Calu3 (cell line): ENCODE results near the gene SLC38A9. TPM values are rescaled to one million over a fixed set of nuclear protein-coding genes. Genes with fewer than 3 reads are reported as not detected.

ENCODE experiments used
- BruUV-seq: library from RNA; stranded (reverse); fragments of 400-500 nt; replicated peaks from 2 replicates; lab custom pipeline; 2021; lab: Mats Ljungman, UMichigan
- CTCF ChIA-PET: fragments of 300-600 bp; sonication (Branson Sonifier 250); formaldehyde crosslinking; loops from one replicate; lab custom pipeline; 2022; ENCODE audit warnings: antibody characterized with exemption; lab: Charles Lee
- DNase-seq: peaks from one replicate; pipeline ENCODE4 v3.0.0; 2022
- H3K27ac Mint-ChIP-seq: one replicate; pipeline ENCODE4 v1.8.0; 2022; ENCODE audit warnings: mixed read lengths; ENCODE audit not compliant: unreplicated experiment
- H3K27me3 Mint-ChIP-seq: one replicate; pipeline ENCODE4 v1.8.0; 2022; ENCODE audit warnings: mixed read lengths; ENCODE audit not compliant: unreplicated experiment
- H3K36me3 Mint-ChIP-seq: one replicate; pipeline ENCODE4 v1.8.0; 2022; ENCODE audit warnings: mild to moderate bottlenecking, moderate library complexity, mixed read lengths; ENCODE audit not compliant: insufficient read depth, unreplicated experiment
- H3K4me1 Mint-ChIP-seq: one replicate; pipeline ENCODE4 v1.8.0; 2022; ENCODE audit warnings: mild to moderate bottlenecking, low read depth, mixed read lengths; ENCODE audit not compliant: unreplicated experiment
- H3K4me3 Mint-ChIP-seq: one replicate; pipeline ENCODE4 v1.8.0; 2022; ENCODE audit warnings: mild to moderate bottlenecking, low read depth, moderate library complexity, mixed read lengths; ENCODE audit not compliant: unreplicated experiment
- H3K9me3 Mint-ChIP-seq: one replicate; pipeline ENCODE4 v1.8.0; 2022; ENCODE audit warnings: low read depth, mixed read lengths; ENCODE audit not compliant: unreplicated experiment
- intact Hi-C: fragments of 100-400 bp; cut with micrococcal nuclease; formaldehyde crosslinking; loops from one replicate; pipeline ENCODE4 v1.10.0; 2022; ENCODE audit not compliant: unreplicated experiment
- total RNA-seq: library from RNA; stranded (reverse); gene quantifications from 2 replicates; pipeline ENCODE4 v1.2.3, GENCODE V29; 2022
- TF ChIP-seq, protein P1 (sequence below): fragments of 200-600 bp; IDR thresholded peaks from one replicate; pipeline ENCODE4 v1.8.0; 2022; ENCODE audit warnings: antibody characterized with exemption; ENCODE audit not compliant: unreplicated experiment

The SLC38A9 gene
- total RNA-seq, 1 experiment from 2014 or later, result 30.5 TPM

DNA sequence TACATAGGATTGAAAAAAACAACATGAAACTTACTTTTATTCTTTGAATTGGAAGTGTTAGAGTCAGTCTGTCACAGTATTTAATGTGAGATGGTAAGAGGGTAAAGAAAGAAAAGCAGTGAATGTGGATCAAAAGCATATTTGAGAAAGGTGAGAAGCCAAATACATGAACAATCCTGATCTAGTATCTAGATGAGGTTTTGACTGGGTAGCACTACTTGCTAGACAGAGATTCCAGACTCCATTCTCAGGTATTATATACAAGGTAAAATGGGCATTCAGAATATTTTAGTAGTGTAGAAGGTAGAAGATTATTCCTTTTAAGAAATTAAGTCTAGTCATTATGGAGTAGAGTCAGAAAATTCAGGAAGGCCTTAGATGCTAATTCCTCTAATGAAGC, 62.2 kb downstream of the SLC38A9 start:
- TF ChIP-seq, protein P1, sequence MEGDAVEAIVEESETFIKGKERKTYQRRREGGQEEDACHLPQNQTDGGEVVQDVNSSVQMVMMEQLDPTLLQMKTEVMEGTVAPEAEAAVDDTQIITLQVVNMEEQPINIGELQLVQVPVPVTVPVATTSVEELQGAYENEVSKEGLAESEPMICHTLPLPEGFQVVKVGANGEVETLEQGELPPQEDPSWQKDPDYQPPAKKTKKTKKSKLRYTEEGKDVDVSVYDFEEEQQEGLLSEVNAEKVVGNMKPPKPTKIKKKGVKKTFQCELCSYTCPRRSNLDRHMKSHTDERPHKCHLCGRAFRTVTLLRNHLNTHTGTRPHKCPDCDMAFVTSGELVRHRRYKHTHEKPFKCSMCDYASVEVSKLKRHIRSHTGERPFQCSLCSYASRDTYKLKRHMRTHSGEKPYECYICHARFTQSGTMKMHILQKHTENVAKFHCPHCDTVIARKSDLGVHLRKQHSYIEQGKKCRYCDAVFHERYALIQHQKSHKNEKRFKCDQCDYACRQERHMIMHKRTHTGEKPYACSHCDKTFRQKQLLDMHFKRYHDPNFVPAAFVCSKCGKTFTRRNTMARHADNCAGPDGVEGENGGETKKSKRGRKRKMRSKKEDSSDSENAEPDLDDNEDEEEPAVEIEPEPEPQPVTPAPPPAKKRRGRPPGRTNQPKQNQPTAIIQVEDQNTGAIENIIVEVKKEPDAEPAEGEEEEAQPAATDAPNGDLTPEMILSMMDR, result no peak
- Mint-ChIP-seq H3K4me3 (no peak overlapping the region), H3K27ac (no peak overlapping the region), H3K4me1 (no peaks in the 10 kb centered on the region), H3K27me3 (no peaks in the 10 kb centered on the region), H3K9me3 (no peaks in the 10 kb centered on the region), H3K36me3 (no peaks in the 10 kb centered on the region)
- CTCF ChIA-PET, result no interaction called here
- BruUV-seq, result no TSS peak
- intact Hi-C loops, result no loop called here
- DNase-seq, result no peak

- no peak for DNase-seq
- no TSS peak for BruUV-seq
- Mint-ChIP-seq H3K9me3 (no peaks in the 10 kb centered on the region), H3K4me1 (no peaks in the 10 kb centered on the region), H3K27me3 (no peaks in the 10 kb centered on the region), H3K27ac (no peak overlapping the region), H3K4me3 (no peak overlapping the region), H3K36me3 (no peaks in the 10 kb centered on the region)
- CTCF ChIA-PET, result no interaction called here
- TF ChIP-seq, protein P1, result no peak
- intact Hi-C loops, result no loop called here
These were observed 66.8 kb downstream of the SLC38A9 start for GRCh38 chr5:55645304-55645703.

- no peaks in the 10 kb centered on the region for H3K9me3 Mint-ChIP-seq
- H3K36me3 Mint-ChIP-seq, result no peaks in the 10 kb centered on the region
- TF ChIP-seq, protein P1, result no peak
- DNase-seq, result no peak
- H3K27me3 Mint-ChIP-seq, result no peaks in the 10 kb centered on the region
- intact Hi-C loops, result no loop called here
- CTCF ChIA-PET, result interaction anchor here (0.6 kb wide), 1 partner anchor 256 kb away, joined by 3 read pairs; no protein-coding TSS in a partner anchor
- no TSS peak for BruUV-seq
- no peak overlapping the region for H3K27ac Mint-ChIP-seq
- H3K4me1 Mint-ChIP-seq, result peaks cover 19% of the 10 kb centered on the region
- H3K4me3 Mint-ChIP-seq, result no peak overlapping the region
These were observed 73.7 kb downstream of the SLC38A9 start for GRCh38 chr5:55638455-55638854.

DNA sequence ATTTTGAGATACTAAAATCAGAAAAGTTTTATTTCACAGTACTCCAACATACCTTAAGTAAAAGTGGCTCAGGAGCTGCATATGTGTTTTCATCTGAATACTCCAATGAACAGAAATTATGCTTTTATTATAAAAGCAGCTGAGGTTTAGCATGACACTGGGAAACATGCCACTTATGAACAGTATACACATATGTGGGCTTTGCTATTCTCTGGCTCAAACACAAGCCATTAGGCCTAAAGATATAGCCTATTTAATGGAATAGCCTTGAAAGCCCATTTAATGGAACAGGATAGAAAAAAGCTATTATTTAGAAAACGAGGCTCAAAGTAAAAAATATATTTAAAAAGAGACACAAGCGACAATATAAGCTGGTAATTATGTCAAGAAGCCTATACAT, 74.1 kb downstream of the SLC38A9 start:
- Mint-ChIP-seq H3K4me3 (no peak overlapping the region), H3K36me3 (no peaks in the 10 kb centered on the region), H3K9me3 (no peaks in the 10 kb centered on the region), H3K27ac (no peak overlapping the region), H3K4me1 (peaks cover 23% of the 10 kb centered on the region), H3K27me3 (no peaks in the 10 kb centered on the region)
- TF ChIP-seq, protein P1, result no peak
- DNase-seq, result no peak
- no TSS peak for BruUV-seq
- CTCF ChIA-PET, result no interaction called here
- intact Hi-C loops, result no loop called here
